Fibroblast of skin of right quadriceps (primary cell): Measurements from ENCODE around the gene MATK.

Experiments
- DNase-seq: peaks from one replicate; pipeline ENCODE4 v3.0.0-alpha.2; 2013

The MATK gene

GRCh38 chr19:3746371-3747056 lies 39.7 kb downstream of the MATK start:
- DNase-seq, result no peak

DNA sequence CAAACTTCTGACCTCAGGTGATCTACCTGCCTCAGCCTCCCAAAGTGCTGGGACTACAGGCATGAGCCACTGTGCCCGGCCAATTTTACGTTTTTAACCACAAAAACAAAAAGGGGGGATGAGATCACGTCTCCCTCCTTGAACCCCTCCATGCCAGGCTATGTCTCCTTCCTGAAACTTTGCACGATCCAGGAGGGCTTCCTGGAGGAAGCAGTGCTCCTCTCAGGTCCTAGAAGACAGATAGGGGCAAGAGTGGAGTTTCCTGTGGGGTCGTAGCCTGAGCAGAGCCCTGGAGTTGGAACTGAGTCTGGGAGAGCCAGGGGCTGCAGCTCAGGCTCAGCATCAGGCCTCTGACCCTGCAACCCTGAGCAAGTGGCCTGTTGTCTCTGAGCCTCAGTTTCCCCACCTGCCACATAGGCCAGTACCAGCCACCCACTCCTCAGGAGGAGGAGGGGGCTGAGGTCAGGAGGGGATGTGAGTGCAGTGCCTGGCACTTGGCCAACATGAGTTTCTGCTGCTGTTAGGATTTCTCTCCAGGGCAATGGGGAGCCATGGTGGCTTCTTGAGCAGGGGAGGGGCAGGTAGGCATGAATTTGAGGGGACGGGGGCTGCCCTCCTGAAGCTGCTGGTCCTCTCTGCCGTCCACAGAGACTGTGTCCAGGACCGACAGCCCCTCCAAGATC lies 40.7 kb downstream of the MATK start:
- DNase-seq, result no peak

DNA sequence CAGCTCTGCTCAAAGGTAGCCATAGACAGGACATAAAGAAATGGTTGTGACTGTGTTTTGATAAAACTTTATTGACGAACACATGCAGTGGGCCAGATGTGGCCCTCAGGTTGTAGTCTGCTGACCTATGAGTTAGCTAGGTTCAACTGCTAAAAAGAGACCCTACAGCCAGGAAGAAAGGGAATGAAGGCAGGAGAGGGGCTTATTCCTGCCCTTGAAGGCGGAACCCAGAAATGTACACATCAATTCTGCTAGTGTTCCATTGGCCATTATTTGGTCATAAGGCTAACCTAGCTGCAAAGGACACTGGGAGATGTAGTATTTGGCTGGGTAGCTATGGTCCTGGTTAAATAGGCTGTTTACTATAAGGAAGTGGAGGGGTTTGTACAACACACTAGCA lies 42.7 kb downstream of the MATK start:
- DNase-seq, result no peak

DNA sequence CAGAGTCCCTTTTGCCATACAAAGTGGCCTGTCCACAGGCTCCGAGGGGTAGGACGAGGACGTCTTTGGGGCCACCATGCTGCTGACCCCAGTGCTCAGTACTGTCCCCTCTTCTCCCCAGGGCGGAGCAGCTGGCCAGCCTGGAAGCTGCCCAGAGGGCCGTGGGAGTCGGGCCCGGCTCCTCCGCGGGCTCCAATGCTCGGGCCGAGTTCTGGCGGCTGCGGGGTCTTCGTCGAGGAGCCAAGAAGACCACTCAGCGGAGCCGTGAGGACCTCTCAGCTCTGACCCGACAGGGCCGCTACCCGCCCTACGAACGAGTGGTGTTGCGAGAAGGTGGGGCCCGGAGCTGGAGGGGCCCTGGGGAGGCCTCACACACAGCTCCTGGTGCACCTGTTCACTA lies 45.8 kb downstream of the MATK start:
- no peak for DNase-seq

GRCh38 chr19:3738477-3739220 lies 47.5 kb downstream of the MATK start:
- DNase-seq, result no peak

DNA sequence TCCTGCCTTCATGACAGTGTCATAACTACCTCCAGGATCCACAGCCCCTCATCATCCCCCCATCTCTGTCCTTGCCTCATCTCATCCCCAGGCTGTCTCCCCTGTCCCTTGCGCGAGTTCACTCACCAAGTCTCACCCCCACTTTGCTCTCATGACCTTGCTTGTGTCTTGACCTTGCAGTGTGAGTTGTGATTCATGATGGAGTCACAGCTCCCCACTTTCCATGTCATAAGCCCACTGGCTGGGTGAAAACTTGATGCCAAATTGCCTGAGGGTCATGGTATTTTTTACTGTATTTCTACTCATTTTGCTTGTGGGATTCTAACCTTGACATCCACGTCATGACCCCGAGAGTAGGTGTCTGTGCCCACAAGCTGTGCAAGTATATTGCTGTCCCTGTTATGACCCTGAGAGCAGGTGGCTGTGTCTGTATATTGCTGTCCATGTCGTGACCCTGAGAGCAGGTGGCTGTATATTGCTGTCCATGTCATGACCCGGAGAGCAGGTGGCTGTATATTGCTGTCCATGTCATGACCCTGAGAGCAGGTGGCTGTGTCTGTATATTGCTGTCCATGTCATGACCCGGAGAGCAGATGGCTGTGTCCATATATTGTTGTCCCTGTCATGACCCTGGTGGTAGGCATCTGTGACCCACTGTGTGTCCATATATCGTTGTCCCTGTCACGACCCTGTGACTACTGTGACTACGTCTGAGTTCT lies 48.5 kb downstream of the MATK start:
- no peak for DNase-seq

DNA sequence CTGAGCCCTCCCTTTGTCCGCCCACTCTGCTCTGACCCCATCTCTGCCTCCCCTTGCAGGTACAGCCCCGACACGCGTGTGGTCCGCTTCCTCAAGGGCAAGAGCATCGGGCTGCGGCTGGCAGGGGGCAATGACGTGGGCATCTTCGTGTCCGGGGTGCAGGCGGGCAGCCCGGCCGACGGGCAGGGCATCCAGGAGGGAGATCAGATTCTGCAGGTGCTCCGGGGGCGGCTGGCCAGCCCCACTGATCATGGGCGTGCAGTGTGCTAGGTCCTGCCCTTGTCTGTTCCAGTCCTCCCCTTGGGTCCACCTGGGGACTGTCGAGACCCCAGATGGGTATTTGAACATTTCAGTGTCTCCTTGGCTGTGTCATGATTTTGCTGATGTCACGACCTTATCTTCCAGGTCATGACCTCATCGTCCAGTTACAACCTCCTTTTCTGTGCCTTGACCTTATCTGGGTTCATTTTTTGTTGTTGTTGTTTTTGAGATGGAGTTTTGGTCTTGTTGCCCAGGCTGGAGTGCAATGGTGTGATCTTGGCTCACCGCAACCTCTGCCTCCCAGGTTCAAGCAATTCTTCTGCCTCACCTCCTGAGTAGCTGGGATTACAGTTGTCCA lies 50.0 kb downstream of the MATK start:
- no peak for DNase-seq

DNA sequence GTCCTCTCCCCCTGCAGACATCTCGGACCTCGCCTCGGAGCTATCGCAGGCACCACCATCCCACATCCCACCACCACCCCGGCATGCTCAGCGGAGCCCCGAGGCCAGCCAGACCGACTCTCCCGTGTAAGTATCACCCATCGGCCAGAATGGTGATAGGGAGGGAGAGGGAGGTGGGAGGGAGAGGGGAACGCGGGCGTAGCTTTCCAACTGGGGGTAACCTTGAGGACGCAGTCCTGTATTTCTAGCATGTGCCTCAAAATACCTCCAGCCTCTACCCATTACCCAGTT lies 51.9 kb downstream of the MATK start:
- no peak for DNase-seq

- no peak for DNase-seq
Observed at GRCh38 chr19:3733549-3734309, 52.5 kb downstream of the MATK start.

- no peak for DNase-seq
Observed at GRCh38 chr19:3732108-3732507, 54.1 kb downstream of the MATK start.

DNA sequence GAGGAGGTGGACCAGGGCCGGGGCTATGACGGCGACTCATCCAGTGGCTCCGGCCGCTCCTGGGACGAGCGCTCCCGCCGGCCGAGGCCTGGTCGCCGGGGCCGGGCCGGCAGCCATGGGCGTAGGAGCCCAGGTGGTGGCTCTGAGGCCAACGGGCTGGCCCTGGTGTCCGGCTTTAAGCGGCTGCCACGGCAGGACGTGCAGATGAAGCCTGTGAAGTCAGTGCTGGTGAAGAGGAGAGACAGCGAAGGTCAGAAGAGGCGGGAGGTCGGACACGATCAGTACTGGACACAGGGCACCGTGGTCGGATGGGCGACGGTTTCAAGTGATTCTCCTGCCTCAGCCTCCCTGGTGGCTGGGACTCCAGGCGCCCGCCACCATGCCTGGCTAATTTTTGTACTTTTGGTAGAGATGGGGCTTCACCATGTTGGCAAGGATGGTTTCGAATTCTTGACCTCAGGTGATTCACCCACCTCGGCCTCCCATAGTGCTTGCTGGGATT lies 55.7 kb downstream of the MATK start:
- DNase-seq, result no peak
